H1 (cell line): ENCODE measurements around the gene TBC1D17. TPM values are rescaled to one million over a fixed set of nuclear protein-coding genes. Genes with fewer than 3 reads are reported as not detected.

Experiments
- CTCF ChIA-PET: fragments of 300-600 bp; sonication (Branson Sonifier 250); formaldehyde crosslinking; loops from one replicate; lab custom pipeline; 2021; ENCODE audit not compliant: partially characterized antibody; lab: Charles Lee
- POLR2A ChIA-PET: fragments of 300-600 bp; sonication (Branson Sonifier 250); formaldehyde crosslinking; loops from one replicate; lab custom pipeline; 2021; ENCODE audit warnings: inconsistent platforms; ENCODE audit not compliant: partially characterized antibody; lab: Charles Lee
- DNase-seq, 2 experiments: peaks; one replicate each; pipeline versions ENCODE4 v3.0.0 to v3.0.0-alpha.2; 2010 to 2022; ENCODE audit warnings: low spot score in 2 of 2, low read depth in 1 of 2, mixed read lengths in 1 of 2
- FAIRE-seq: peaks from 2 replicates; lab custom pipeline; 2011; peaks lifted over from hg19 to GRCh38; lab: Jason Lieb, UNC
- H2AFZ ChIP-seq: 2 replicates; pipeline ENCODE4 v1.8.1; 2012; ENCODE audit warnings: low read length, inconsistent platforms
- H2AK5ac ChIP-seq: 2 replicates; pipeline ENCODE4 v1.6.1; 2013; ENCODE audit warnings: low read depth, low read length
- H2BK120ac ChIP-seq: replicated peaks from 2 replicates; pipeline ENCODE3; 2013; ENCODE audit warnings: low read depth, low read length, inconsistent platforms
- H2BK12ac ChIP-seq: 2 replicates; pipeline ENCODE4 v1.6.1; 2013; ENCODE audit warnings: low read depth, low read length
- H2BK15ac ChIP-seq: 2 replicates; pipeline ENCODE4 v1.6.1; 2013; ENCODE audit warnings: low read length
- H2BK20ac ChIP-seq: 2 replicates; pipeline ENCODE4 v1.6.1; 2013; ENCODE audit warnings: low read length
- H2BK5ac ChIP-seq: 2 replicates; pipeline ENCODE4 v1.6.1; 2013; ENCODE audit warnings: low read depth, low read length
- H3K14ac ChIP-seq: 2 replicates; pipeline ENCODE4 v1.6.1; 2013; ENCODE audit warnings: inconsistent platforms; ENCODE audit not compliant: insufficient read length
- H3K18ac ChIP-seq: 2 replicates; pipeline ENCODE4 v1.6.1; 2013; ENCODE audit warnings: low read length; ENCODE audit errors: extremely low read depth
- H3K23ac ChIP-seq: 2 replicates; pipeline ENCODE4 v1.6.1; 2013; ENCODE audit warnings: inconsistent platforms; ENCODE audit not compliant: insufficient read length
- H3K23me2 ChIP-seq: 2 replicates; pipeline ENCODE4 v1.6.1; 2013; ENCODE audit warnings: low read depth, low read length
- H3K27ac ChIP-seq: 2 replicates; pipeline ENCODE4 v1.6.1; 2011; ENCODE audit warnings: low read depth, low read length, inconsistent platforms
- H3K27me3 ChIP-seq, 4 experiments: replicated peaks in 1 of 4; 1 replicate in 1 of 4; 2 replicates in 3 of 4; pipeline versions ENCODE4 v1.6.1 to v1.8.1; 2011 to 2013; ENCODE audit warnings: low read length in 3 of 4, mild to moderate bottlenecking in 3 of 4, inconsistent platforms in 2 of 4, mixed read lengths in 2 of 4, moderate library complexity in 1 of 4; ENCODE audit not compliant: control insufficient read depth in 3 of 4, insufficient read depth in 3 of 4; ENCODE audit errors: extremely low read depth in 1 of 4
- H3K36me3 ChIP-seq, 4 experiments: 2 replicates each; pipeline versions ENCODE4 v1.6.1 to v1.8.1; 2011 to 2013; ENCODE audit warnings: mild to moderate bottlenecking in 4 of 4, low read length in 3 of 4, moderate library complexity in 2 of 4, control low read depth in 1 of 4, inconsistent platforms in 1 of 4; ENCODE audit not compliant: insufficient read depth in 4 of 4, control insufficient read depth in 2 of 4
- H3K4ac ChIP-seq: replicated peaks from 2 replicates; pipeline ENCODE3; 2013; ENCODE audit warnings: low read length, low read depth, mixed read lengths, inconsistent platforms; ENCODE audit not compliant: insufficient read length
- H3K4me1 ChIP-seq, 4 experiments: replicated peaks in 1 of 4; 1 replicate in 1 of 4; 2 replicates in 3 of 4; pipeline versions ENCODE4 v1.6.1 to v1.8.1; 2011 to 2013; ENCODE audit warnings: low read length in 3 of 4, inconsistent platforms in 2 of 4, mixed read lengths in 1 of 4; ENCODE audit not compliant: insufficient read depth in 4 of 4, control insufficient read depth in 3 of 4
- H3K4me2 ChIP-seq, 2 experiments: 2 replicates each; pipeline versions ENCODE4 v1.6.1 to v1.8.1; 2011 to 2013; ENCODE audit warnings: low read depth in 2 of 2, low read length in 2 of 2, control low read depth in 1 of 2, inconsistent platforms in 1 of 2, mild to moderate bottlenecking in 1 of 2; ENCODE audit not compliant: insufficient read depth in 1 of 2
- H3K4me3 ChIP-seq, 4 experiments: fragments of 200-600, 300-600 bp in 1 of 4; sonication (generic), shearing (Covaris generic), sonication (Bioruptor Twin) in 1 of 4; 2 replicates each; pipeline versions ENCODE4 v1.5.1 to v1.8.1; 2011 to 2016; ENCODE audit warnings: low read length in 4 of 4, low read depth in 3 of 4, control low read depth in 2 of 4, inconsistent platforms in 2 of 4, mild to moderate bottlenecking in 2 of 4, mixed read lengths in 1 of 4, moderate library complexity in 1 of 4; ENCODE audit not compliant: insufficient read depth in 2 of 4; ENCODE audit errors: extremely low read depth in 1 of 4
- H3K56ac ChIP-seq: replicated peaks from 2 replicates; pipeline ENCODE3; 2013; ENCODE audit warnings: low read depth, mild to moderate bottlenecking, mixed read lengths, low read length, inconsistent platforms; ENCODE audit not compliant: insufficient read length
- H3K79me1 ChIP-seq: 2 replicates; pipeline ENCODE4 v1.6.1; 2013; ENCODE audit warnings: low read depth, low read length, control low read depth
- H3K79me2 ChIP-seq, 2 experiments: 2 replicates each; pipeline versions ENCODE4 v1.6.1 to v1.8.1; 2012 to 2013; ENCODE audit warnings: low read length in 2 of 2, mild to moderate bottlenecking in 2 of 2, inconsistent platforms in 1 of 2; ENCODE audit not compliant: insufficient read depth in 2 of 2, control insufficient read depth in 1 of 2
- H3K9ac ChIP-seq, 4 experiments: replicated peaks in 1 of 4; 1 replicate in 1 of 4; 2 replicates in 3 of 4; pipeline versions ENCODE4 v1.6.1 to v1.8.1; 2011 to 2013; ENCODE audit warnings: low read depth in 3 of 4, low read length in 3 of 4, control low read depth in 2 of 4, mild to moderate bottlenecking in 2 of 4, moderate library complexity in 2 of 4, inconsistent platforms in 1 of 4; ENCODE audit errors: extremely low read depth in 1 of 4
- H3K9me3 ChIP-seq, 2 experiments: 2 replicates each; pipeline versions ENCODE4 v1.6.1 to v1.8.1; 2012 to 2013; ENCODE audit warnings: mild to moderate bottlenecking in 2 of 2, moderate library complexity in 2 of 2, control low read depth in 1 of 2, inconsistent platforms in 1 of 2, low read depth in 1 of 2, low read length in 1 of 2, mixed read lengths in 1 of 2; ENCODE audit not compliant: insufficient read depth in 2 of 2
- H4K20me1 ChIP-seq, 2 experiments: replicated peaks in 1 of 2; 2 replicates each; pipeline versions ENCODE3 to v1.8.1; 2011 to 2013; ENCODE audit warnings: inconsistent platforms in 2 of 2, low read length in 2 of 2, mild to moderate bottlenecking in 1 of 2; ENCODE audit not compliant: insufficient read depth in 2 of 2, control insufficient read depth in 1 of 2
- H4K5ac ChIP-seq: 2 replicates; pipeline ENCODE4 v1.6.1; 2013; ENCODE audit warnings: low read length, low read depth, mixed read lengths, inconsistent platforms; ENCODE audit not compliant: insufficient read length
- H4K8ac ChIP-seq: 2 replicates; pipeline ENCODE4 v1.8.0; 2013; ENCODE audit warnings: mild to moderate bottlenecking, moderate library complexity, low read length, inconsistent platforms; ENCODE audit not compliant: insufficient read depth; ENCODE audit errors: extremely low read depth
- H4K91ac ChIP-seq: replicated peaks from 2 replicates; pipeline ENCODE3; 2013; ENCODE audit warnings: low read length, mixed read lengths, inconsistent platforms; ENCODE audit not compliant: insufficient read length
- CREB1 ChIP-seq: IDR thresholded peaks from 2 replicates; pipeline ENCODE4 v1.6.1; 2012; ENCODE audit warnings: inconsistent platforms
- GABPA ChIP-seq: IDR thresholded peaks from 2 replicates; pipeline ENCODE4 v1.6.1; 2011; ENCODE audit warnings: mild to moderate bottlenecking, low read length, moderate library complexity, borderline replicate concordance; ENCODE audit not compliant: insufficient read depth
- JUND ChIP-seq: IDR thresholded peaks from 2 replicates; pipeline ENCODE4 v1.6.1; 2011; ENCODE audit warnings: mild to moderate bottlenecking, improper control_type of control experiment, low read length
- MAFK ChIP-seq: IDR thresholded peaks from 2 replicates; pipeline ENCODE4 v1.6.1; 2012; ENCODE audit warnings: low read depth, mild to moderate bottlenecking, improper control_type of control experiment, low read length
- NRF1 ChIP-seq: IDR thresholded peaks from 2 replicates; pipeline ENCODE4 v1.6.1; 2011; ENCODE audit warnings: mild to moderate bottlenecking, low read depth, low read length, improper control_type of control experiment
- POU5F1 ChIP-seq: IDR thresholded peaks from 2 replicates; pipeline ENCODE4 v1.6.1; 2011; ENCODE audit warnings: low read depth, mild to moderate bottlenecking, low read length, moderate library complexity
- RXRA ChIP-seq: IDR thresholded peaks from 2 replicates; pipeline ENCODE4 v1.6.1; 2011; ENCODE audit warnings: low read depth, mild to moderate bottlenecking, low read length, moderate library complexity; ENCODE audit not compliant: insufficient read depth
- SP2 ChIP-seq: IDR thresholded peaks from 2 replicates; pipeline ENCODE4 v1.6.1; 2012; ENCODE audit warnings: mild to moderate bottlenecking, low read length, inconsistent platforms
- SUZ12 ChIP-seq: fragments of 200-600 bp; sonication (generic); IDR thresholded peaks from 2 replicates; pipeline ENCODE4 v1.6.1; 2012; ENCODE audit warnings: mild to moderate bottlenecking, inconsistent platforms, low read length, moderate library complexity, mixed read lengths
- TBP ChIP-seq: IDR thresholded peaks from 2 replicates; pipeline ENCODE4 v1.6.1; 2011; ENCODE audit warnings: low read depth, low read length, improper control_type of control experiment
- WGBS, 2 experiments: shearing (Covaris generic) in 1 of 2; methylation state at CpG; one replicate each; pipeline versions ENCODE4 v1.1.6 to v1.1.7; 2013 to 2015; ENCODE audit warnings: low lambda C conversion rate in 2 of 2, mixed read lengths in 2 of 2, inconsistent platforms in 1 of 2, low coverage in 1 of 2, missing lambda C conversion rate in 1 of 2; ENCODE audit not compliant: insufficient replicate concordance in 2 of 2, insufficient coverage in 1 of 2, insufficient read length in 1 of 2; ENCODE audit errors: extremely low coverage in 1 of 2, missing lambda C conversion rate in 1 of 2; 5-methylcytosine and 5-hydroxymethylcytosine counted together
- polyA plus RNA-seq, 7 experiments: library from polyadenylated mRNA; depleted of rRNA in 3 of 7; stranded (reverse) in 5 of 7; unstranded in 2 of 7; fragments of >200 nt in 5 of 7; fragments of 200-250 nt in 2 of 7; gene quantifications; 1 replicate in 5 of 7; 2 replicates in 1 of 7; 4 replicates in 1 of 7; pipeline versions ENCODE4 v1.2.1 to v1.2.3, GENCODE V29; 2011 to 2013; ENCODE audit warnings: missing spikeins in 2 of 7, mixed read lengths in 2 of 7
- total RNA-seq: library from RNA; stranded (reverse); fragmentation: NEBNext Ultra II Directional; extraction: Animal tissue kit (Norgen Biotek cat#: 25700); gene quantifications from 2 replicates; pipeline ENCODE4 v1.2.1, GENCODE V29; 2021
- TF ChIP-seq, protein P1 (sequence below): IDR thresholded peaks from 2 replicates; pipeline ENCODE4 v1.6.1; 2011; ENCODE audit warnings: low read depth, mild to moderate bottlenecking, low read length; ENCODE audit not compliant: insufficient read depth

Gene TBC1D17
- total and polyA plus RNA-seq, 2 of the 8 experiments (the other 6 are each of a cell fraction or from before 2014, with no cell fraction given): 30.3 to 44.9 TPM

DNA sequence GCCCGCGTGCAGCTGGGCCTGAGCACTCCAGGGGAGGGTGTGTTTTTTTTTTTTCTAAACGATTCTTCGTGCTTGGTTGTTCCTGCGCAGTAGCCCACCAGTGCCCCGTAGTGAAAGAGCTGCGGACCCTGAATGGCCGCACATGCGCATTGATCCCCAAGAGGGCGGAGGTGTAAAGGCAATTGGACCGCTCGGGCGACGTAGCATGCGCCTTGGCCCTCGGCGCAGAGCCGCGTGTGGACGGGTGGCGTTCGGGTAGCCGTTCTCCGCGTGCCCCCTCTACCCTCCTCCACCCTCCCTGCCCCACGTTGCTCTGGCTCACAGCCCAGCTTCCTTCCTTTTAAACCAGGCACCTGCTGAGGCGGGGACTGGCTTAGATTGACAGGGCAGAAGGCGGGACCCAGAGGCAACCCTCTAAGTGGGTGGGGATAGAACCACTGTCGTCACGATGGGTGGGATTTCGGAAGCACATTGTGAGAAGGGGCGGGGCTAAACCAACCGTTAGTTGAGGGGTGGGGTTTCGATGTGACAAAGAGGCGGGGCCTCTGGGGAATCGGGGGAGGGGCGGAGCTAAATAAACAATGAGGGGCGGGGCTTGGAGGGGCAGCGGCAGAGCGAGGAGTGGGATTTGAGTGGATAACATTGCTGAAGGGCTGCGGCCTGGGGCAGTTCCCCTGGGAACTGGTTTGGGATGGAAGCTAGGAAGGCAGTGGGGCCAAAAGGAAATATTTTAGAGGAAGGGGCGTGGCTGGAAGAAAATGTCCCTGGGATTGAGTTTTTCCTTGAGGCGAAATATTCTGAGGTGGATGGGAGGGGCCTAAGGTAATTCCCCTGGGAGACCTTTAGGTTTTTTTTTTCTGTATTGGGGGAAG, 52.3 kb downstream of the TBC1D17 start:
- Histone ChIP-seq H3K56ac (peak overlapping the region; percentile 84), H2BK5ac (peak overlapping the region; percentile 94), H3K18ac (peak overlapping the region; percentile 94), H3K79me1 (peaks cover 9% of the 10 kb centered on the region), H3K4me3 (peak overlapping the region; percentile 71 to 91 (median 86)), H3K23me2 (peaks cover 9% of the 10 kb centered on the region), H3K9ac (peak overlapping the region; percentile 90 to 98 (median 93)), H3K4me1 (peaks cover 0 to 5% (median under 1%) of the 10 kb centered on the region in 4 experiments; a peak in 3 of 7 replicates), H3K23ac (no peak overlapping the region), H4K20me1 (peaks cover 4 to 8% of the 10 kb centered on the region in 2 experiments), H3K9me3 (no peaks in the 10 kb centered on the region), H2BK20ac (no peak overlapping the region), H4K5ac (peak overlapping the region; percentile 79), H2BK120ac (no peak overlapping the region), H3K27me3 (no peaks in the 10 kb centered on the region), H3K36me3 (peaks cover 9 to 21% (median 15%) of the 10 kb centered on the region in 4 experiments; a peak in 7 of 8 replicates), H3K14ac (no peak overlapping the region), H4K91ac (peak overlapping the region; percentile 99), H3K79me2 (peaks cover 17 to 41% of the 10 kb centered on the region in 2 experiments), H3K27ac (peak overlapping the region; percentile 96), H2BK15ac (no peak overlapping the region), H2AFZ (peak overlapping the region; percentile 14; the same call in 1 of the 2 replicates), H3K4me2 (peak overlapping the region; percentile 60 to 96), H2BK12ac (peak overlapping the region; percentile 77), H2AK5ac (no peak overlapping the region), H4K8ac (peak overlapping the region; percentile 98; the same call in 1 of the 2 replicates), H3K4ac (peak overlapping the region; percentile 24)
- CTCF ChIA-PET: interaction anchor here (2.0 to 2.6 kb wide), 3 partner anchors 12 to 57 kb away, joined by 7 to 16 read pairs (median 11); no protein-coding TSS in a partner anchor
- POLR2A ChIA-PET: interaction anchor here (0.7 to 15.1 kb wide), 35 partner anchors 9 to 493 kb away, joined by 3 to 373 read pairs (median 5); partner anchors contain the start of genes AKT1S1, FUZ, IL4I1 and PRMT1
- 4% methylated on average over 31 of the region's 43 CpGs; no CpG with 5 or more reads in 1 of the 2 experiments for WGBS, 2 experiments
- peak; percentile 95 for FAIRE-seq
- DNase-seq: peak; percentile 96 to 97
- TF ChIP-seq, protein P1, sequence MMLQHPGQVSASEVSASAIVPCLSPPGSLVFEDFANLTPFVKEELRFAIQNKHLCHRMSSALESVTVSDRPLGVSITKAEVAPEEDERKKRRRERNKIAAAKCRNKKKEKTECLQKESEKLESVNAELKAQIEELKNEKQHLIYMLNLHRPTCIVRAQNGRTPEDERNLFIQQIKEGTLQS: no peak
- no peak for TF ChIP-seq RXRA
- TF ChIP-seq NRF1: no peak
- no peak for TF ChIP-seq GABPA
- no peak for TF ChIP-seq SUZ12
- no peak for TF ChIP-seq POU5F1
- no peak for TF ChIP-seq MAFK
- peak; percentile 95 for TF ChIP-seq TBP
- no peak for TF ChIP-seq SP2
- TF ChIP-seq JUND: peak; percentile 7; the same call in 1 of the 2 replicates
- peak; percentile 58 for TF ChIP-seq CREB1
